ENCODE measurements around the gene SH3GL2.

Gene SH3GL2

GRCh38 chr9:17571825-17572224 lies 7.0 kb upstream of the SH3GL2 start:
- H3K9me3 ChIP-seq (ENCODE audit: insufficient read depth, low read depth, low read length) = no peaks in the 10 kb centered on the region
- no peaks in the 10 kb centered on the region for H3K36me3 ChIP-seq (ENCODE audit: insufficient read depth, low read length)
- no peaks in the 10 kb centered on the region for H4K20me1 ChIP-seq (ENCODE audit: insufficient read depth, low read length, poor library complexity, severe bottlenecking)
- no peaks in the 10 kb centered on the region for H3F3A ChIP-seq (ENCODE audit: low read depth)
- H3K27me3 ChIP-seq (ENCODE audit: insufficient read depth, low read length, poor library complexity, severe bottlenecking) = no peaks in the 10 kb centered on the region
- H3K4me2 ChIP-seq (ENCODE audit: low read depth, low read length, poor library complexity, severe bottlenecking) = no peak overlapping the region
- no peak overlapping the region for H3K4me3 ChIP-seq (ENCODE audit: low read length, poor library complexity, severe bottlenecking)
- no peaks in the 10 kb centered on the region for H3K9me2 ChIP-seq (replicated peaks; ENCODE audit: low read depth, low read length)
- TF ChIP-seq EZH2phosphoT487 (IDR thresholded peaks at IDR 0.05; ENCODE audit: borderline replicate concordance) = no peak
- TF ChIP-seq, protein P1, sequence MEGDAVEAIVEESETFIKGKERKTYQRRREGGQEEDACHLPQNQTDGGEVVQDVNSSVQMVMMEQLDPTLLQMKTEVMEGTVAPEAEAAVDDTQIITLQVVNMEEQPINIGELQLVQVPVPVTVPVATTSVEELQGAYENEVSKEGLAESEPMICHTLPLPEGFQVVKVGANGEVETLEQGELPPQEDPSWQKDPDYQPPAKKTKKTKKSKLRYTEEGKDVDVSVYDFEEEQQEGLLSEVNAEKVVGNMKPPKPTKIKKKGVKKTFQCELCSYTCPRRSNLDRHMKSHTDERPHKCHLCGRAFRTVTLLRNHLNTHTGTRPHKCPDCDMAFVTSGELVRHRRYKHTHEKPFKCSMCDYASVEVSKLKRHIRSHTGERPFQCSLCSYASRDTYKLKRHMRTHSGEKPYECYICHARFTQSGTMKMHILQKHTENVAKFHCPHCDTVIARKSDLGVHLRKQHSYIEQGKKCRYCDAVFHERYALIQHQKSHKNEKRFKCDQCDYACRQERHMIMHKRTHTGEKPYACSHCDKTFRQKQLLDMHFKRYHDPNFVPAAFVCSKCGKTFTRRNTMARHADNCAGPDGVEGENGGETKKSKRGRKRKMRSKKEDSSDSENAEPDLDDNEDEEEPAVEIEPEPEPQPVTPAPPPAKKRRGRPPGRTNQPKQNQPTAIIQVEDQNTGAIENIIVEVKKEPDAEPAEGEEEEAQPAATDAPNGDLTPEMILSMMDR (conservative IDR thresholded peaks at IDR 0.05; ENCODE audit: low read length) = no peak
- no peaks in the 10 kb centered on the region for H3K4me1 ChIP-seq (ENCODE audit: insufficient read depth, low read length, poor library complexity, severe bottlenecking)
- H3K79me2 ChIP-seq (ENCODE audit: insufficient read depth, low read length) = no peaks in the 10 kb centered on the region
- H2AFZ ChIP-seq (ENCODE audit: low read length) = no peak overlapping the region
- H3K9ac ChIP-seq (ENCODE audit: low read depth, low read length, poor library complexity, severe bottlenecking) = no peak overlapping the region

- H4K20me1 ChIP-seq (ENCODE audit: insufficient read depth, low read length, poor library complexity, severe bottlenecking) = no peaks in the 10 kb centered on the region
- no peaks in the 10 kb centered on the region for H3F3A ChIP-seq (ENCODE audit: low read depth)
- TF ChIP-seq, protein P1 (conservative IDR thresholded peaks at IDR 0.05; ENCODE audit: low read length) = no peak
- no peak for TF ChIP-seq EZH2phosphoT487 (IDR thresholded peaks at IDR 0.05; ENCODE audit: borderline replicate concordance)
- H3K9me2 ChIP-seq (replicated peaks; ENCODE audit: low read depth, low read length) = no peaks in the 10 kb centered on the region
- no peaks in the 10 kb centered on the region for H3K27me3 ChIP-seq (ENCODE audit: insufficient read depth, low read length, poor library complexity, severe bottlenecking)
- H3K4me1 ChIP-seq (ENCODE audit: insufficient read depth, low read length, poor library complexity, severe bottlenecking) = no peaks in the 10 kb centered on the region
- H3K79me2 ChIP-seq (ENCODE audit: insufficient read depth, low read length) = no peaks in the 10 kb centered on the region
- no peak overlapping the region for H3K4me3 ChIP-seq (ENCODE audit: low read length, poor library complexity, severe bottlenecking)
- no peaks in the 10 kb centered on the region for H3K36me3 ChIP-seq (ENCODE audit: insufficient read depth, low read length)
- no peak overlapping the region for H2AFZ ChIP-seq (ENCODE audit: low read length)
- no peak overlapping the region for H3K4me2 ChIP-seq (ENCODE audit: low read depth, low read length, poor library complexity, severe bottlenecking)
- no peak overlapping the region for H3K9ac ChIP-seq (ENCODE audit: low read depth, low read length, poor library complexity, severe bottlenecking)
- no peaks in the 10 kb centered on the region for H3K9me3 ChIP-seq (ENCODE audit: insufficient read depth, low read depth, low read length)
Observed at GRCh38 chr9:17574342-17574741, 4.5 kb upstream of the SH3GL2 start.

DNA sequence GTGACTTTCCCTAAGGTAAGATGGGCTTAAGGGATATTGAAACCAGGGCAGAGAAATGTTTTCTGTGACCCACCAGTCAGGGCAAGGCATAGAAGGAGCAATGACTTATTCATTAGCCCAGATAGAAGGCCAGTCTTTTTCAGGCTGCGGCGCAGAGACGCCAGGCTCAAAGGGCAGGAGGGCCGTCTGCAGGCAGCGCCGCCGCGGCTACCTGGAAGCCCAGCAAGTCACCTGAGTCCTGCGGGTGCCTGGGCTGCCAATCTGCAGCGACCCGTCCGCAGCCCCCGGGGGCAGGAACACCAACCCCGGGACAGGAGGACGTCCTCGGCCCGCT lies 322 bp upstream of the SH3GL2 start:
- Histone ChIP-seq H3K79me2 (ENCODE audit: insufficient read depth, low read length) (no peaks in the 10 kb centered on the region), H3K27me3 (ENCODE audit: insufficient read depth, low read length, poor library complexity, severe bottlenecking) (no peaks in the 10 kb centered on the region), H3K36me3 (ENCODE audit: insufficient read depth, low read length) (no peaks in the 10 kb centered on the region), H3K4me1 (ENCODE audit: insufficient read depth, low read length, poor library complexity, severe bottlenecking) (no peaks in the 10 kb centered on the region), H3K9ac (ENCODE audit: low read depth, low read length, poor library complexity, severe bottlenecking) (no peak overlapping the region), H3K4me2 (ENCODE audit: low read depth, low read length, poor library complexity, severe bottlenecking) (no peak overlapping the region), H2AFZ (ENCODE audit: low read length) (no peak overlapping the region), H4K20me1 (ENCODE audit: insufficient read depth, low read length, poor library complexity, severe bottlenecking) (no peaks in the 10 kb centered on the region), H3K9me3 (ENCODE audit: insufficient read depth, low read depth, low read length) (no peaks in the 10 kb centered on the region), H3K9me2 (replicated peaks; ENCODE audit: low read depth, low read length) (no peaks in the 10 kb centered on the region), H3F3A (ENCODE audit: low read depth) (no peaks in the 10 kb centered on the region), H3K4me3 (ENCODE audit: low read length, poor library complexity, severe bottlenecking) (no peak overlapping the region)
- TF ChIP-seq, protein P1 (conservative IDR thresholded peaks at IDR 0.05; ENCODE audit: low read length) = no peak
- TF ChIP-seq EZH2phosphoT487 (IDR thresholded peaks at IDR 0.05; ENCODE audit: borderline replicate concordance) = no peak
